ENCODE results near the gene CNPY3. TPM values are rescaled to one million over a fixed set of nuclear protein-coding genes. Genes with fewer than 3 reads are reported as not detected.
"Not testable (repeated sequence)": the region's sequence is repeated elsewhere in the genome, so short reads cannot be mapped to it uniquely, and the experiment has no call there.

The CNPY3 gene
- 21.2 and 41.7 TPM in 2 replicates for total RNA-seq

- DNase-seq (ENCODE audit: low read depth, low spot score) = peak; percentile 92
Observed at GRCh38 chr6:42928986-42929820, at the start of gene CNPY3. TSS of gene CNPY3 (plus strand) at chr6:42929480. CDS start at chr6:42929571, 91 bp downstream.

- DNase-seq (ENCODE audit: low read depth, low spot score) = not testable (repeated sequence)
Observed at GRCh38 chr6:42880240-42880817, 49.0 kb upstream of the CNPY3 start.

- not testable (repeated sequence) for DNase-seq (ENCODE audit: low read depth, low spot score)
Observed at GRCh38 chr6:42880871-42881270, 48.4 kb upstream of the CNPY3 start.

- DNase-seq (ENCODE audit: low read depth, low spot score) = no peak
Observed at GRCh38 chr6:42885702-42886101, 43.6 kb upstream of the CNPY3 start.

GRCh38 chr6:42888201-42888600 is 41.1 kb upstream of the CNPY3 start:
- DNase-seq (ENCODE audit: low read depth, low spot score) = not testable (repeated sequence)

- DNase-seq (ENCODE audit: low read depth, low spot score) = no peak
Observed at GRCh38 chr6:42889815-42890214, 39.5 kb upstream of the CNPY3 start.

GRCh38 chr6:42890311-42891198 is 38.7 kb upstream of the CNPY3 start:
- peak; percentile 88 for DNase-seq (ENCODE audit: low read depth, low spot score)

- DNase-seq (ENCODE audit: low read depth, low spot score) = no peak
Observed at GRCh38 chr6:42891199-42891722, 38.0 kb upstream of the CNPY3 start.

- not testable (repeated sequence) for DNase-seq (ENCODE audit: low read depth, low spot score)
Observed at GRCh38 chr6:42894041-42894828, 35.0 kb upstream of the CNPY3 start.

GRCh38 chr6:42896178-42896719 is 33.0 kb upstream of the CNPY3 start:
- DNase-seq (ENCODE audit: low read depth, low spot score) = no peak

GRCh38 chr6:42898891-42899361 is 30.4 kb upstream of the CNPY3 start:
- DNase-seq (ENCODE audit: low read depth, low spot score) = no peak

- no peak for DNase-seq (ENCODE audit: low read depth, low spot score)
Observed at GRCh38 chr6:42899871-42900270, 29.4 kb upstream of the CNPY3 start.

- peak; percentile 54 for DNase-seq (ENCODE audit: low read depth, low spot score)
Observed at GRCh38 chr6:42901538-42901957, 27.7 kb upstream of the CNPY3 start.

- DNase-seq (ENCODE audit: low read depth, low spot score) = not testable (repeated sequence)
Observed at GRCh38 chr6:42902429-42903263, 26.6 kb upstream of the CNPY3 start.

- DNase-seq (ENCODE audit: low read depth, low spot score) = no peak
Observed at GRCh38 chr6:42904467-42904866, 24.8 kb upstream of the CNPY3 start.

GRCh38 chr6:42907336-42907735 is 21.9 kb upstream of the CNPY3 start:
- no peak for DNase-seq (ENCODE audit: low read depth, low spot score)

GRCh38 chr6:42909835-42910234 is 19.4 kb upstream of the CNPY3 start:
- no peak for DNase-seq (ENCODE audit: low read depth, low spot score)

GRCh38 chr6:42911171-42912021 is 17.9 kb upstream of the CNPY3 start:
- DNase-seq (ENCODE audit: low read depth, low spot score) = no peak

All from pulmonary artery endothelial cell (primary cell).